Measurements from ENCODE around the gene SERINC3. TPM values are rescaled to one million over a fixed set of nuclear protein-coding genes. Genes with fewer than 3 reads are reported as not detected.

The SERINC3 gene
- polyA plus RNA-seq, 1 donor (not counting 4 experiments of a cell fraction or from before 2014, with no cell fraction given) = 118 TPM

DNA sequence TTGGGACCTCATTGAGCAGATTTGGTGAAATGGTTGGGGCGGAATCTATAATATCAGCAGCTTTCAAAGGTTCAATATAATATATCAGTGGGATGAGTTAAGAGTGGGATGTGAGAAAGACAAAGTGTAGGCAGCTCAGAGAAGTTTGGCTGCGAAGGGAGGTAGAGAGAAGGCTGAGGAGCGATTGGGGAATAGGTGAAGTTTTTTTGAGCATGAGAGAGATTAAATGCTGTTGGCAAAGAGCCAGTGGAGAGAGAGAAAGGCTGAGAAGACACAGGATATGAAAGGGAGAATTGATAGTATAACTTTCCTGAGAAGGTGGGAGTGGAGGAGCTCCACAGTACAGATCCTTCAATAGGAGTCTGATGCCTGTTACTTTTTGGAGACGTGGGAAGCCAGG is 12.1 kb upstream of the SERINC3 start:
- dilution Hi-C loops (cut with MboI; ENCODE audit: extremely low pct_ligation_motif_present, low sequenced_read_pairs) = no loop called here
- DNase-seq (ENCODE audit: low read depth, low spot score) = no peak

DNA sequence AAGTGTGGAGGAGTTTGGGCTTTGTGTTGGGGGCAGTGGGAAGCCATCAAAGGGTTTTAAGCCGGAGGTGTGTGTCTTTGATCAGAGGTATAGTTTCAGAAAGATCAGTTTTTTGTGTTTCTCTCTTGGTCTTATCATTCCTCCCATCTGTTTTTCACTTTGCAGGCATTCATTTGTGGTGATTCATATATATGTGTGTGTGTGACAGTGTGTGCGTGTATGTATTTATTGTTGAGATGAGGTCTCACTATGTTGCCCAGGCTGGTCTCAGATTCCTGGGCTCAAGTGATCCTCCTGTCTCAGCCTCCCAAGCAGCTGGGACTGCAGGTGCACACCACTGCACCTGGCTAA is 11.1 kb upstream of the SERINC3 start:
- Histone ChIP-seq H2AFZ (ENCODE audit: control insufficient read depth, low read length) (no peak overlapping the region), H3K36me3 (ENCODE audit: control insufficient read depth in 2 of 2, extremely low read depth in 1 of 2, insufficient read depth in 2 of 2, low read length in 2 of 2) (no peaks in the 10 kb centered on the region), H3K4me2 (ENCODE audit: control insufficient read depth, extremely low read depth, insufficient read depth, low read depth, low read length) (peak overlapping the region; percentile 66), H3K27me3 (ENCODE audit: control insufficient read depth, extremely low read depth, insufficient read depth, low read length) (no peaks in the 10 kb centered on the region), H4K20me1 (ENCODE audit: control insufficient read depth, extremely low read depth, insufficient read depth, low read length) (no peaks in the 10 kb centered on the region), H3K9me1 (ENCODE audit: control insufficient read depth, extremely low read depth, insufficient read depth, low read length) (no peaks in the 10 kb centered on the region), H3K4me1 (ENCODE audit: control insufficient read depth, extremely low read depth, insufficient read depth, low read length) (peaks cover 10% of the 10 kb centered on the region), H3K27ac (ENCODE audit: control insufficient read depth, insufficient read depth, low read length) (no peak overlapping the region), H3K9ac (ENCODE audit: control insufficient read depth, extremely low read depth, insufficient read depth, low read length) (peak overlapping the region; percentile 1), H3K9me3 (ENCODE audit: control insufficient read depth, low read depth, low read length) (no peaks in the 10 kb centered on the region), H3K4me3 (ENCODE audit: control insufficient read depth in 2 of 3, extremely low read depth in 1 of 3, insufficient read depth in 2 of 3, low read depth in 1 of 3, low read length in 3 of 3) (no peak overlapping the region), H3K79me2 (ENCODE audit: control insufficient read depth, insufficient read depth, low read length) (no peaks in the 10 kb centered on the region)
- no peak for DNase-seq (ENCODE audit: low read depth, low spot score)
- FAIRE-seq = no peak
- dilution Hi-C loops (cut with MboI; ENCODE audit: extremely low pct_ligation_motif_present, low sequenced_read_pairs) = no loop called here
- TF ChIP-seq CTCF (optimal IDR thresholded peaks at IDR 0.05 in 1 of 3, IDR thresholded peaks at IDR 0.05 in 1 of 3, conservative IDR thresholded peaks at IDR 0.05 in 1 of 3; ENCODE audit: extremely low read depth in 1 of 3, insufficient read depth in 2 of 3, low read length in 3 of 3) = no peak
- TF ChIP-seq EZH2 (IDR thresholded peaks at IDR 0.05; ENCODE audit: low read length) = no peak

More for the DNA sequence above, 12.1 kb upstream of the SERINC3 start:
- Histone ChIP-seq H3K4me3 (ENCODE audit: control insufficient read depth in 2 of 3, extremely low read depth in 1 of 3, insufficient read depth in 2 of 3, low read depth in 1 of 3, low read length in 3 of 3) (no peak overlapping the region), H3K9me1 (ENCODE audit: control insufficient read depth, extremely low read depth, insufficient read depth, low read length) (no peaks in the 10 kb centered on the region), H3K9me3 (ENCODE audit: control insufficient read depth, low read depth, low read length) (no peaks in the 10 kb centered on the region), H3K4me2 (ENCODE audit: control insufficient read depth, extremely low read depth, insufficient read depth, low read depth, low read length) (no peak overlapping the region), H3K27ac (ENCODE audit: control insufficient read depth, insufficient read depth, low read length) (no peak overlapping the region), H3K27me3 (ENCODE audit: control insufficient read depth, extremely low read depth, insufficient read depth, low read length) (no peaks in the 10 kb centered on the region), H4K20me1 (ENCODE audit: control insufficient read depth, extremely low read depth, insufficient read depth, low read length) (no peaks in the 10 kb centered on the region), H2AFZ (ENCODE audit: control insufficient read depth, low read length) (no peak overlapping the region), H3K36me3 (ENCODE audit: control insufficient read depth in 2 of 2, extremely low read depth in 1 of 2, insufficient read depth in 2 of 2, low read length in 2 of 2) (no peaks in the 10 kb centered on the region), H3K9ac (ENCODE audit: control insufficient read depth, extremely low read depth, insufficient read depth, low read length) (no peak overlapping the region), H3K4me1 (ENCODE audit: control insufficient read depth, extremely low read depth, insufficient read depth, low read length) (peaks cover 10% of the 10 kb centered on the region), H3K79me2 (ENCODE audit: control insufficient read depth, insufficient read depth, low read length) (no peaks in the 10 kb centered on the region)
- FAIRE-seq = no peak
- no peak for TF ChIP-seq EZH2 (IDR thresholded peaks at IDR 0.05; ENCODE audit: low read length)
